GM19023 (cell line): Measurements from ENCODE around the gene RRBP1.

Experiments
- ATAC-seq: cut with Tn5 transposase; IDR thresholded peaks from one replicate; pipeline ENCODE4 v1.9.1; 2021; ENCODE audit warnings: mild to moderate bottlenecking, moderate library complexity; ENCODE audit not compliant: unreplicated experiment

RRBP1 gene

DNA sequence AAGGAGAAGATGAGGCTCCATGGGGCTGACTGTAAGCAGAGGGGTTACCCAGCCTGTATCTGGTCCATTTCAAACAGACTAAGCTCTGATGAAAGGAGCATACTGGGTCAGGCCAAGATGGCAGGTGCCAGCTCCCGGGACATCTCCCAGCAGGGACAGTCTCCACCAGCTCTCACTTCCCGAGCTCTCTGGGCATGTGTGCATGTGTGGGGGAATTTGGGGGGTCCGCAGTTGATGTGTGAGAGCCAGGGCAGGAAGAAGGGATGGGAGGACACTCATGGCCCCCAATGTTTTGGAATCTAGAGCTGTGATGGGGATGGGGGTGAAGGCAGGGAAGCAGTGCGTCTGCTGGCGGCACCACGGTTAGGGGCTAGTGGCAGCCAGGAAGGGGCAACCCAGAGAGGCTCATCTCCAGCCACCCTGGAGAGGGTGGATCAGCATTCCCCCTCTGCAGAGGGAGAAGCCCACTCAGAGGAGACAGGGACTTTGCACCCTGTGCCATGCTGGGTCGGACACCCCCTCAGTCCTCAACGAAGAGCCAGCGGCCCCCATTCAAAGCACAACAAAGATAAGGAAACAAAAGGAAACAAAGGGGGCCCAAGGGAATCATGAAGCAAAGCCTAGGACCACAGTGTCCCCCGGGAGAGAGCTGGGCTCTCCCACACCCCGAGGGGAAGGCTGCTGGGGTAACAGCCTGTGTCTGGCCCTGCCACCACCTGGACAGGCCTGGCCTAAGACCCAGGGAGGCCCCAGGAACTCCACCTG is 59.8 kb downstream of the RRBP1 start:
- no peak for ATAC-seq

DNA sequence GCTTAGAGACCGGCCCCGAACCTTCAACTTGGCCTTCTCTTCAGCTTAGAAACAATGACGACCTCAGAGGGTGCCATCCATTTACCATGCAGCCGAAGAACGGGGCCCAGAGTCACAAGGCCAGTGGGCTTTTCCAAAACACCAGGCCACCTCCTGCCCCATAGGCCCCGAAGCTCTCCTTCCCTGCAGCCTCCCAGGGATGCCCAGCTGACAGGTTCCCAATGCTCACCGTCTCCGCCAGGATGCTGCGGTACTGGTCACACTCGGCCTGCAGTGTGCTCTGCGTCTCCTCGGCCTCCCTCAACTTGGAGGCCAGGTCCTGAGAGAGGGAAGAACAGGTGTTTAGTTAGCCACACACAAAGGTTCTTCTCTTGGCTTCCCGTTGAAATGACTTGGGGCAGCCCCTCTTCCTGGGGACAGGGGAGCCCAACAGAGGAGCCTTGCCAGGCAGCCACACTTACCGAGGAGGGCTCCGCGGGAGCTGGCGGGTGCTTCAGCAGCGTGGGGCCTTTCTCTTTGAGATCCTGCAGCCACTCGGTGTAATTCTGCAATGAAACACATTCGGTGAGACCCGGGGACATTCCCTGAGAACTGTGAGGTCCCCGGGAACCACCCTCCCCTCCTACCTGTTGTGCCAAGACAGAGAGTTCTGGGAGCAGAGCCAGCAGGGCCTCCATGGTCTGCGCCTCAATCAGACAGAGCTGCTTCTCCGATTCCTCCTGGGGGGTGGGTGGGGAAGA is 60.6 kb downstream of the RRBP1 start:
- no peak for ATAC-seq

DNA sequence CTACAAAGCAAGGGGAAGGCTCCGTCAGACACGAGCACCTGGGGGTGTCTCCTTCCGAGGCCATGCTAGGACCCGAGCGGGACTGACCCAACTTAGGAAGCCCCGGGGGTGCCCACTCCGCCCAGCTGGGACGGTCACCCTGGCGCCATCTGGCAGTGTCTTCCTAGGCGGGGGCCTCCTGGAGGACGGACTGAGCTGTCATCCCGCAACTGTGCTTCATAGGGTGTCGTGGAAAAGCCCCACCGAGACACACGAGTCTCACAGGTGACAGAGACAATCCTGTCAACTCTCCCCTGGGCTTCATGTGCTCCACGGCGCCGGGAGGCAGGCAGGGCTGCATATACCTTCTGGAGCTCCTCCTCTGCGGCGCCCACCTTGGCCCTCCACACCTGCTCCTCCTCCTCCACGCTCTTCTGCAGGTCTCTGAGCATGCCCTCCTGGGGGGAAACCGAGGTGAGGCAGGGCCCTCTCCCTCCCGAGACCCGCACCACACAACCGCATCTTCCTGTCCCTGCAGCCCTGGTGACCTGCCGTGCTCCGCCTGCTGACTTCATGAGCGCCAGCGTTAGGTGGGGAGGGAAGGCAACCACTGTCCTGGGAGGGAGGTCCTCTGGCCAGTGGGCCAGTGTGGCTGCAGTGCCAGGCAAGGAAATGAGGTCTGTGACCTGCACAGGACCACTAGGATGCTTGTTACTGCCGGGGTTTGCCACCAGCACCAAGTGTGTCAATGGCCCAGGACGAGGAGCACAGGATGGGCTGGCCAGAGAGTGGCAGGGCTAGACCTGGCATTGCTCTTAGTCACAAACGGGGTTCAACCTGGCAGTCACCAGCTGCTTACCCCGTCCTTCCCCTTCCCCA is 61.4 kb downstream of the RRBP1 start:
- no peak for ATAC-seq

DNA sequence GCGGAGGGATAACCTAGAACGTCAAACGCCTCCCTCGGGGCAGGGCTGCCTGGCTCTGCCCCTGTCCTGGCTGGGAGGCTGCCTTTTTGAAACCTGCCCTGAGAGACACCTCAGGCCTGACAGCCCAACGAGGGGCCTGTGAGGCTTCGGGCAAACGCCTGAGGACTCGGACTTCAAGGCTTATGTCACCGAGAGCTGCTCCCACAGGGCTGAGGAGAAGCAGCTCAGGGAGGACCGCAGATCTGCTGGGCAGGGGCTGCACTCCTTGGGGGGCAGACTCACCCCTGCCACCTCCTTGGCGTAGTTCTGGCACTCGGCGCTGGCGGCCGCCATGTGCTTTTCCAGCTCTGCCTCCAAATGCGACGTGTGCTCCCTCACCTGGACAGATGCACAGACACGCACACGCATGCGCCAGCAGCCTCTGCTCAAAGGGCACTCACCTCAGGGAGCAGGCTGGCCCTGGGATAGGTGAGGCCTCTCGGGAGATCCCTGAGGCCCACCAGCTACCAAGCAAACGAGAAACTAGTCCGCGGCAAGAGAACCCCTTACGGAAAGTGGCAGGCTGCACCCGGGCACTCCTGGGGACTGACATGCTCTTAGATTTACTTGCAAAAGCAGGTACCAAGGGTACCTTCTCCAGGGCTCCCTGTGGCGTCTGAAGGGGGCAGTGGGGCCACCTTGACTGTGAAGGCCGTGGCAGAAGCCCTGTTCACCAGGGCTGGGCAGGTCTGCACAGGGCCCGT is 62.5 kb downstream of the RRBP1 start:
- ATAC-seq = no peak

DNA sequence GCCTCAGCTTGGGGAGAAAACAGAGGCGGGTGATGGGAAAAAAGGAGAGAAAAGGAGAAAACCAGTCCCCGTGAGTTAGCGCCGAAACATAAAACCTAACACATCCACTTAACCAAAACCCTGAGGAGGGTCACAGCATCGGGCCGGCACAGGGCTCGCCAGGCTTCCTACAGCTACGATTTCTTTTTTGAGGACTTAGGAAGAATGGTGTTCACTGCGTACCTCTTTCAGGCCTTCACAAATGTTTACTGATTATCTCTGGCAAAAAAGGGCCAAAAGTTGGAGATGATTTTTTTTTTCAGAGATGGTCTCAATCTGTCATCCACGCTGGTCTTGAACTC is 63.4 kb downstream of the RRBP1 start:
- ATAC-seq = no peak

DNA sequence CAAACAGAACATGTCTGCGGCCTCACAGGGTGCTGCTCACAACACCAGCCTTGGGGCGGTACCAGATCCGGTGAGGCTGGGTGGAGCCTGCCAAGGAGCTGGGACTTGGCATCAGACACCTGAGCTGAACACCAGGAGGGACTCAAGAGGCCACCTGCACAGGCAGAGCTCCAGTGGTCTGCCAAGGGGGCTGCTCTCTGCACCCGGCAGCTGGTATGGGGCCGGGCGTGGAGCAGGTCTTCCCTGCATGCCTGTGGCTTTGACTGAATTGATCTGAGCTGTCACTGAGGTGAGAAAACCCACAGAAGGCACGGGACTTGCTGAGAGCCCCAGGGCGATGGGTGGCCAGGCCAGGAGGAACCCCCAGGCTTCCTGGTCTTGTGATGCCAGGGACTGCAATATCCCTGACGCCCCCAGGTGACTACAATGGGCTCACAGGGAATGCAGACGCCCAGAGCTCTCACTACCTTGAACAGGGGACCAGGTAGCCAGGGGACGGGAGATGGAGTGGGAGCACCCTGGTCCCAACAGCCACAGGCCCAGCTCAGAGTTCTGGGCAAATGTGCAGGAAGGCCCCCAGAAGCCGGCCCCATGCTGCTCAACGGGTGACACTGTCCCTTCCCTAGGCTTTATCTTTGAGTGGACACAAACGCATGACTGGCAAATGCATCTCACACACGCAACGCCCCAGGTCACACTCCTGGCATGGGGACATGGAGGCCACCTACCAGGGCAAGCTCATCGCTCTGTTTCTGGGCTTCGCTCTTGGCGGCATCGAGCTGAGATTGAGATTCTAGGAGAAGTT is 64.0 kb downstream of the RRBP1 start:
- ATAC-seq = no peak

DNA sequence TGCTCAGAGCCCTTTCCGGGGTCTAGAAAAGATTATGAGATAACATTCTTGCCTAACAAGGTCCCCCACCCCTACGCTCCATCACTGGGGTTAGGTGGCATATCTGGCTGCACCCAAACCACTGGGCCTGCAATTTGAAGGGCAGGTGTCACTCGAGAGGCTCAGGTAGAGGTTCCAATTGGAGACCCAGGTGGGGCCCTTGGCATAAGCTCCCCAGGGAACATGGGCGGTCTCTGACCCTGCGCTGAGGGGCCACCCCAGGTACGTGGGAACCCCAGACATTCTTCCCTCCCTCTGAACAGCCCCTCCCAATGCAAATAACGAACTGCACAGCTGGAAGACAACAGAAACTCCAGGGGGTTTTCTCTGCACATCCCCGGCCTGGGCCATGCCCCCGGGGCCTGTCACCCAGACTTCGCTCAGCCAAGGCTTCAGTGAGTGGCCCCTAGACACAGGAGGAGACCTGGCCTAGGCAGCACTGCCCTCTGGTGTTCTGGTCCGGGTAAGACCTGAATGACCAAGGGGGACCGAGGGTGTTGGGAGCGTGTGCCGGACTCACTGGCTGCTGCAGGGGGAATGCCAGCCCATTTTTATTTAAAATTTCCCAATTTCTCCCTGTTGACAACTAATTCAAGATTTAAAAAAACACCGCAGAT is 64.7 kb downstream of the RRBP1 start:
- ATAC-seq = no peak

DNA sequence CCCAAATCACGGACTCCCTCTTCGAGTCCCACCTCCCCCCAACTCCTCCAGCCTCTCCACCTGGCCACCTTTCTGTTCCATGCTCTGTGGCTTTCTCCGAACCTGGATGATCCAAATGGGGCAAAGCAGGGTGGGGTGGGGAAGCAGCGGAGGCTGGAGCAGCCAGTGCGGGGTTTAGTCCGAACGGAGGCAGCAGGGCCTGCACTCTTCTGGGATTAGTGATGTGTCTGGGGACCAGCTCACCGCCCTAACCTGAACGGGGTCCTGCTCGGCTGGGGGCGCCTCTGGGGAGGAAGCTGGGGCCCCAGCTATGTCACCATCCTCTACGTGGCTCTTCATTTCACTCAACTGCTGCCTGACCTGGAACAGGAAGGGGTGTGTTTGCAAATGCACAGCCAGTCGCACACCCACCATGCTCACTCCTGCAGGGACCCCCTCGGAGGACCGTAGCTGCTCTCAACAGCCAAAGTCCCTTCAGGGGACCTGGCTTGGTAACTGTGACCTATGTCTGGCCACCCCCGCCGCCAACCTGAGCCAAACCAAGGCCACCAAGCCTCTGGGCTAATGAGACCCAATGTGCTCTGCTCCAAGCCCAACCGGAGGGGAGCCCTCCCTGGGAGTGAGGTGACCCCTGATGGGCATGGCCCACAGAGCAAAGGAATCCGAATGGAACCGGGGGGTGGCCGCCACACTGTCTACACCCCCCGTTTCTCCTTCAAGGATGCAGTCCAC is 65.4 kb downstream of the RRBP1 start:
- no peak for ATAC-seq

DNA sequence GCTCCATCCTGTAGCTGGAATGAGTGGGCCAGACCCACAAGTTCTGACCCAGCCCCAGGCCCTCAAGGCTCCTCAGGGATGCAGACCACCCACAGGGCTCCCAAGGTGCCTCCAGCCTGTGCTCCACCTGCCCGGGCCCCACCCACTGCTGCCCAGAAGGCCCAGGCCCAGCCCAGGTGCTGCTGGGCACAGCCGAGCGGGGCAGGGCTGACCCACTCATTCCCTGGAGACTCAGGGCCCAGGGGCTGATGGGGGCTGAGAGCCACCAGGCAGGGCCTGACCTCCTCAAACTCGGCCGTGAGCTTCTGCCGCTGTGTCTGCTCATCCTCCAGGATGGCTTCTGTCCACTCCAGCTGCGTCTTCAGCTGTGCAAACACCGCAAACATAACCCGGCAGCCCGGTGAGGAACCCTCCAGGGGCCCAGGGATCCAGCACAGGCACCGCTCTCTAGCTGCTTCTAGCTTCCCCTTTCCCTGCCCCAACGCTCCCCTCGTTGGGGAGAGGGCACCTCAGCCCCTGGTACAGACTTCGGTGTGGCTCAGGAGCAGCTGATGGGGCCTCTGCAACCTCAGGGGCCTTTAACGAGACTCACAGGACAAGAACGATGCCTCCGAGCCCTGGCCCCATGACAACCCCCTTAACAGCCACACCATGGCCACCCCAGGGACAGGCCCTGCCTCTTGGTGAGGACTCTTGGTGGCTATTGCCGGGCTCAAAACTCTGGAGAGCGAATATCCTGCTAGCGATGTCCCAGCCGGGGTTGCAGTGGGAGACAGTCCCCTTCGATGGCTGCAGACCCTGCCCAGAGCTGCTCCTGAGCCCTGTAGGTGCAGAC is 66.2 kb downstream of the RRBP1 start:
- ATAC-seq = no peak

DNA sequence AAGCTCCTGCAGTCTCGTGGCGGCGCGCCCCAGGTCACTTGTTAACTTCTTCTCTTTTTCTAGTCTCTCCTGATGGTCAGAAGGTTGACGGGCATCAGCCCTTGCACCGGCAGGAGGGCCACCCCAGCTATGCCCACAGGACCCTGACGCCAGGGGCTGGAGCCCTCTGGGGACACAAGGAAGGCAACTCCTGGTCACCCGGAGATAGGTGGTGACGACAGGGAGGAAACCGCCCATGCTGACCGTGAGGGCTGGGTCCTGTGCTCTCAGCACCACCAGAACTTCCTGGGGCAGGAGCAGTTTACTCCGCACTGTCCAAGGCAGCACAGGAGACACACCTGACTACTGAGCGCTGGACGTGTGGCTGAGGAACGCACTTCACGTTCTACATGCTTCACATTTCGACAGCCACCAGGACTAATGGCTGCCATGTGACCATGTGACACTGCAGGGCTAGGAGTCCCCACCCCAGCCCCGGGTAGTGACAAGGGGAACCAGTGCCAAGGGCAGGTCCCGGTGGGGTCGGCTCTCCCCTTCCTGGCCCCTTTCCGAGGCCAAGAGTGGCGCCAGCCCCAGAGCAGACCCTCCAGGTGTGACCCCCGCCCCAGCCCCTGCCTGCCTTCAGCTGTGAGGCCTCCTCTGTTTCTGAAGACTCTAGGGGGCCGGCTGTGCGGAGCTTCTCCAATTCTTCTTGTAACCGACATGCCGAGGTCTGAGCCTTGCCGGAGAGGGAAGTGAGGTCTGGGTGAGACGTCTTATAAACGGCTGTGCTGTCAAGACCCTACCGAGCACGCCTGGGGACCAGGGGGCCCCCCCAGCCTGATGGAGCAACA is 67.0 kb downstream of the RRBP1 start:
- ATAC-seq = no peak

DNA sequence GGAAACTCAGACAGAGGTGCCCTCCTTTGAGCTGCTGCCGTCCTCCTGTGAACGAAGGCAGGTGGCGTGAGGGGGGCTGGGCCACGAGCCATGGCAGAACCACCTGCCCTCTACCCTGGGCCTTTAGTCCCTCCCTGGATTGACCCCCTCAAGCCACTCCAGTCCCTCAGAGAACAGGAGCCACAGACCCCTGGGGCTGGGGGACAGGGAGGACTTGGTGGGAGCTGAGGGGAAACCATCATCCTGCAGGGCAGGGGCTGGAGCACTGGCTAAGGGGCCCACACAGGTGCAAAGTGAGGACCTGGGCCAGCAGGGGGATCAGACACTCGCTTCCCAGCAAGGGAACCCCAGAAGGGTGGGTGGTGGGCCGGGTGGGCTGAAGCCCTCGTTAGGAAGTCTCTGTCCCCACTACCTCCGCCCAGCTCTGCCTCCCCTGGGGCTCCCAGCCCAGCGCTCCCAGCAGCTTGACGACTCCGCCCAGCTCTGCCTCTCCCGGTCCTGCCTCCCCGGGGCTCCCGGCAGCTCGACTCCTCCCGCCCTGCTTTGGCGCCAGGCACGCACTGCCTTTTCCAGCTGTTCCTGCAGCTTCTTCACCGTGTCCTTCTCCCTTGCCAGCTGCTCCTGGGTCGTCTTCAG is 67.7 kb downstream of the RRBP1 start:
- no peak for ATAC-seq

DNA sequence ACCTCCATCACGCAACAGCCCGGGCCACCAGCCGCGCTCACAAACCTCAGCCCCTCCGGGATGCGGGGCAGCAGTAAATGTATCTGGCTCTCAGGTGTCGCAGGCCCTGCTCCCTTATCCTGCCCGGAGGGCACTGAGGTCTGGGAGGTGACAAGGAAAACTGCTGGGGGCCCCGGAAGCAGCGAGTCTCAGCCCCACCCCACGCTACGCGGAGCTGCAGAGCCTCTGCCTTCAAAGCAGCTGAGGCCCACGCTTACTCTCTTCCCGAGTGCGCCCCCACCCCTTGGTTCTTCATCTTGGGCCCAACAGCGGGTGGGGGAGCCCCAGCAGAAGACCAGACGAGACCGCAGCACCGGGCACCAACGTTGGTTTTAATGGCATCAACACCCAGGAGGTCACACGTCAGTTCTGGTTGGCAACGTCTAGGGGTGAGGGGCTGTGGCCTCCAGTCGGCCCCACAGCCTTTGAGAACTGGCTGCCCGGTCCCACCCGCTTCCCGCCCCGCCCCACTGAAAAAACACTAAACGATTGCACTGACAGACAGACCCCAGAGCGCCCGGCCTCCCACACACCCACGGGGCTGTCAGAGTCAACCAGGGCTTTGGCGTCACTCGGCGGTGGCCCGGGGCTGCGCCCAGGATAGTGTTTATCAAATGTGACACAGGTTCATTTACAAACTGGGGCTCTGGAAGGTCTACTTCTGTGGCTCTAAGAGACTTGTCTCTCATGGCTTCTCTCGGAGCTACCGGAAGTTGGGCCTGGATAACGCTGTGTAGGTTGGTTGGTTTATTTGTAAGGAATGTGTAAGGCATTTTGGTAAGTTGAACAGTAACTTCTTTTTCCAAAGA is 68.5 kb downstream of the RRBP1 start:
- ATAC-seq = no peak

DNA sequence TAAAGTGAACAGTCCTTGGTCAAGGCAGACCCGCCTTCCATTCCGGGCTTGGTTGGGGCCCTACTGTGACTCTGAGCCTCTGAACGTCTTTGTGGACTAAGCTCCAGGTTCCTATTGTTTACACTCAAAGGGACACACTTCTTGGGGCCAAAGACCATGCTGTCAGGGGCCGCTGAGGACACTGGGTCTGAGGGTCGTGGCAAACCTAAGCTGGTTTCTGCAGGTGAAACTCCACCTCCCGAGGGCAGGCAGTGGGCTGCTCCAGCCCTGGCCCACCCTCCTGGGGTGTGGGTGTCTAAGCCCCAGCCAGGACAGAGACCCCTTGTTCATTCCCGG is 69.1 kb downstream of the RRBP1 start:
- no peak for ATAC-seq

DNA sequence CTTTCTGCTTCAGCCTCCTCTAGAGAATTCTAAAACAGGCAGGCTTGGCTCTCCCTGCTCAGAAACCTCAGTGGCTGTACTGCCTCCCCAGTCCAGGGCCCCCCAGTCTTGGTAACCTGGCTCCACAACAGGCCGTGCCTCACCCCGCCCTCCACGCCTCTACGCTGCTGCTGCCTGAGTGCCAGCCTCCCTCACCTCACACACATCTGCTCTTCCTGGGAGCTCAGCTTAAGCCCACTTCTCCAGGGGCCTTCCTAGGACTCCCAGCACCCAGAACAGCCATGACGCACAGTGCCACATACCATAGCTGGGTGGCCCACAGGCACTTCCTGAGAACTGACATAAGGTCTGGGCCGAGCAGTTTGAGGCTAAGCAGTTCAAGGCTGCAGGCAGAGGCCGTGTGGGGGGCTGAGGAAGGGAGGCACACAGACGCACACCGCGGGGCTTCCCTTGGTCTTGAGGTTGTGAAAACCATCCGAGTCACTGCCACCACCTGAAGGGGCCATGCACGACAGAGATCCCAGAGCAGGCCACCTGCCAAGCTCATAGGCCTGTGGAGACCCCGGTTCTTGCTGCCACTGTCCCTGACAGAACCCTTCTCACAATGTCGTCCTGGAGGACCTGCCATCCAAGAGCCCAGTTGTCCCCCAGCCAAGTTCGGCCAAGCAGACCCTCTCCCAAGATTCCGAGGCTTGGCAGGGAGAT is 69.6 kb downstream of the RRBP1 start:
- no peak for ATAC-seq

DNA sequence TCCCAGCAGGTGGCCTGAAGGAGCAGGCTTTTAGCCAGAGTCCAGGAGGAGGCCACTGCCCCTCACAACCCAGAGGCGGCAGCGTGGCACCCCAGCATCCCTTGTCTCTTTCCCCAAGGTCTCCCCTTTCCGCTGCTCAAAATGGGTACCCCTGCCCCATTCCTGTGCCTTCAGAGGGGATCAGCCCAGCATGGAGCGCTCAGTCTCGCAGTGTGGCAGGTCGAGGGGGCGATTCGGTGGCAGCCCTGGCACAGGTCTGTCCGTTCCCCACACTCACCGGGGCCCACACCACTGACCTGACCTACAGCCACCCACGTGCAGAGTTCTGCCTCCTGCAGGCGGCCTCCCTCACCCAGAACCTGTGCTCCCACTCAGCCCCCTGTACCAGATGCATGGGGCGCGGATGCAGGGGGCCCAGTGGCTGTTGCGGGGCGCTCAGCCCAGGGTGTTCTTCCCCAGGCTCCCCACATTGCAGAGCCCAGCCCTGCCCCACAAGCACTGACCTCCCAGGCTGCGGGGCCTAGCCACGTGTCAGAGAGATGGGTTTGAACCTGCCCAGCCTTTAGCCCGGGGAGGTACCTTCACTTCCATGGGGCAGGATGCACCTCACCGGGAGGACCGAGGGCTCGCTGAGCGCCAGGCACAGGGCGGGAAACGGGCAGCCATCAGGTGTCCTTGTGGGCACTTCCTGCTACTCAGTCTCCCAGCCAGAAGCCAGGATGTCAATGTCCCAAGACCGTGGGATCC is 70.3 kb downstream of the RRBP1 start:
- no peak for ATAC-seq
